A549 (cell line): ENCODE results near the gene GRHL3. TPM values are rescaled to one million over a fixed set of nuclear protein-coding genes. Genes with fewer than 3 reads are reported as not detected.

ENCODE experiments used
- ATAC-seq, 2 experiments: fragments of 200-7000 bp in 1 of 2; fragments of >200 bp in 1 of 2; cut with Nextera tagmentation in 1 of 2; cut with Tn5 transposase in 1 of 2; 3 replicates each; pipeline versions ENCODE4 v1.8.0 to v1.9.1; 2018 to 2020; ENCODE audit warnings: mild to moderate bottlenecking in 1 of 2, moderate library complexity in 1 of 2
- CTCF ChIA-PET: fragments of 300-600 bp; sonication (Branson Sonifier 250); formaldehyde crosslinking; extraction: SDS; loops from one replicate; lab custom pipeline; 2021; ENCODE audit warnings: antibody characterized with exemption, inconsistent platforms; lab: Yijun Ruan, JAX
- POLR2A ChIA-PET: fragments of 350-600 bp; formaldehyde crosslinking; extraction: SDS; loops from one replicate; lab custom pipeline; 2021; ENCODE audit warnings: antibody characterized with exemption, inconsistent platforms; lab: Yijun Ruan, JAX
- DNase-seq, 2 experiments: peaks; one replicate each; pipeline versions ENCODE4 v3.0.0 to v3.0.0-alpha.2; 2011 to 2016; ENCODE audit warnings: low read depth in 1 of 2, low spot score in 1 of 2
- FAIRE-seq: peaks from 2 replicates; lab custom pipeline; 2011; peaks lifted over from hg19 to GRCh38; lab: Jason Lieb, UNC
- H3K27ac ChIP-seq, 2 experiments: fragments of >200 bp; sonication (Bioruptor Twin); formaldehyde crosslinking; 3 replicates each; pipeline ENCODE4 v1.5.1; 2016 to 2017
- H3K4me1 ChIP-seq: fragments of >200 bp; sonication (Bioruptor Twin); formaldehyde crosslinking; 3 replicates; pipeline ENCODE4 v1.6.1; 2016
- H3K4me2 ChIP-seq: fragments of >200 bp; sonication (Bioruptor Twin); formaldehyde crosslinking; 3 replicates; pipeline ENCODE4 v1.6.1; 2016
- H3K4me3 ChIP-seq: fragments of >200 bp; sonication (Bioruptor Twin); formaldehyde crosslinking; 3 replicates; pipeline ENCODE4 v1.5.1; 2016
- H3K9me3 ChIP-seq: fragments of >200 bp; sonication (Bioruptor Twin); formaldehyde crosslinking; 3 replicates; pipeline ENCODE4 v1.6.1; 2016
- E2F6 ChIP-seq: IDR thresholded peaks from 2 replicates; pipeline ENCODE4 v1.6.1; 2012; ENCODE audit warnings: low read depth, borderline replicate concordance
- FOSL2 ChIP-seq, 2 experiments: fragments of 450-650 bp in 1 of 2; fragments of >200 bp in 1 of 2; sonication (Bioruptor Twin) in 1 of 2; formaldehyde crosslinking; IDR thresholded peaks; 2 replicates each; pipeline versions ENCODE4 v1.5.0 to v1.6.1; 2016 to 2020; ENCODE audit warnings: mild to moderate bottlenecking in 1 of 2, moderate library complexity in 1 of 2
- FOXS1 ChIP-seq: fragments of 250-450 bp; sonication (Bioruptor Pico); IDR thresholded peaks from 2 replicates; pipeline ENCODE4 v1.5.0; 2020; ENCODE audit warnings: mild to moderate bottlenecking, moderate library complexity
- HES2 ChIP-seq: fragments of >200 bp; sonication (Bioruptor Twin); formaldehyde crosslinking; IDR thresholded peaks from 2 replicates; pipeline ENCODE4 v1.6.1; 2016
- HEYL ChIP-seq: fragments of 250-450 bp; sonication (Bioruptor Pico); IDR thresholded peaks from 2 replicates; pipeline ENCODE4 v1.8.0; 2021; ENCODE audit warnings: mild to moderate bottlenecking, moderate library complexity
- HOXA7 ChIP-seq: fragments of 250-450 bp; sonication (Bioruptor Pico); IDR thresholded peaks from 2 replicates; pipeline ENCODE4 v1.5.0; 2020; ENCODE audit warnings: mild to moderate bottlenecking, moderate library complexity
- KDM5A ChIP-seq: fragments of 200-600 bp; sonication (generic); IDR thresholded peaks from 2 replicates; pipeline ENCODE4 v1.6.1; 2016; ENCODE audit warnings: antibody characterized with exemption, mild to moderate bottlenecking
- MAFK ChIP-seq: fragments of 450-650 bp; IDR thresholded peaks from 2 replicates; pipeline ENCODE4 v1.6.1; 2014; ENCODE audit not compliant: partially characterized antibody
- MAZ ChIP-seq: fragments of 150-350 bp; IDR thresholded peaks from 2 replicates; pipeline ENCODE4 v1.6.1; 2014; ENCODE audit warnings: antibody characterized with exemption, low read depth, low read length, borderline replicate concordance
- NFE2L2 ChIP-seq: fragments of 150-350 bp; conservative IDR thresholded peaks from 2 replicates; pipeline ENCODE4 v1.6.1; 2014; ENCODE audit warnings: low read length
- NR3C1 ChIP-seq: fragments of >200 bp; sonication (Bioruptor Twin); formaldehyde crosslinking; IDR thresholded peaks from 3 replicates; pipeline ENCODE4 v1.6.1; 2017
- PBX3 ChIP-seq: IDR thresholded peaks from 2 replicates; pipeline ENCODE4 v1.6.1; 2012
- PHF8 ChIP-seq: fragments of 200-600 bp; sonication (generic); IDR thresholded peaks from 2 replicates; pipeline ENCODE4 v1.6.1; 2016; ENCODE audit warnings: low read depth, mild to moderate bottlenecking, antibody characterized with exemption, moderate library complexity, borderline replicate concordance
- RAD21 ChIP-seq, 2 experiments: fragments of >200 bp in 1 of 2; sonication (Bioruptor Twin) in 1 of 2; formaldehyde crosslinking in 1 of 2; IDR thresholded peaks in 1 of 2; conservative IDR thresholded peaks in 1 of 2; 2 replicates in 1 of 2; 3 replicates in 1 of 2; pipeline ENCODE4 v1.6.1; 2012 to 2018; ENCODE audit warnings: inconsistent platforms in 1 of 2
- RARB ChIP-seq: fragments of 250-450 bp; sonication (Bioruptor Pico); IDR thresholded peaks from 2 replicates; pipeline ENCODE4 v1.8.0; 2021; ENCODE audit warnings: mild to moderate bottlenecking, moderate library complexity
- RFX5 ChIP-seq: fragments of 450-650 bp; IDR thresholded peaks from 2 replicates; pipeline ENCODE4 v1.7.1; 2014; ENCODE audit warnings: antibody characterized with exemption, mild to moderate bottlenecking, moderate library complexity
- SMC3 ChIP-seq: fragments of >200 bp; sonication (Bioruptor Twin); formaldehyde crosslinking; IDR thresholded peaks from 3 replicates; pipeline ENCODE4 v1.6.1; 2018; ENCODE audit warnings: inconsistent platforms
- SREBF2 ChIP-seq: fragments of 450-650 bp; IDR thresholded peaks from 2 replicates; pipeline ENCODE4 v1.6.1; 2014; ENCODE audit warnings: mild to moderate bottlenecking, moderate library complexity
- USF2 ChIP-seq: fragments of 450-650 bp; IDR thresholded peaks from 2 replicates; pipeline ENCODE4 v1.6.1; 2014; ENCODE audit warnings: antibody characterized with exemption
- ZFP36 ChIP-seq: fragments of 450-650 bp; IDR thresholded peaks from 2 replicates; pipeline ENCODE4 v1.6.1; 2014; ENCODE audit warnings: borderline replicate concordance; ENCODE audit not compliant: partially characterized antibody
- WGBS: methylation state at CpG from one replicate; pipeline ENCODE4 v1.1.6; 2017; ENCODE audit errors: missing lambda C conversion rate; 5-methylcytosine and 5-hydroxymethylcytosine counted together
- polyA plus RNA-seq, 4 experiments: library from polyadenylated mRNA; depleted of rRNA in 3 of 4; stranded (reverse); fragments of >200 nt; fragmentation: RNase III in 1 of 4; extraction: RNeasy Plus Mini Kit Qiagen cat#74134 plus additional on column Dnase treatment in 1 of 4; gene quantifications; 2 replicates in 3 of 4; 3 replicates in 1 of 4; pipeline ENCODE4 v1.2.3, GENCODE V29; 2011 to 2017

Gene GRHL3
- polyA plus RNA-seq, 2 of the 4 experiments (the other 2 are of a cell fraction), result 0.58 to 1.6 TPM

GRCh38 chr1:24345334-24345733 lies 26.2 kb downstream of the GRHL3 start:
- ATAC-seq (no peak), FAIRE-seq (no peak), DNase-seq (no peak)
- no peaks in the 10 kb centered on the region for H3K4me1 ChIP-seq
- H3K9me3 ChIP-seq, result no peaks in the 10 kb centered on the region
- H3K4me2 ChIP-seq, result no peak overlapping the region
- ChIA-PET CTCF (no interaction called here), POLR2A (no interaction called here)
- WGBS, result 73% methylated on average over 4 of the region's 5 CpGs
- H3K27ac ChIP-seq, result no peak overlapping the region
- TF ChIP-seq HOXA7 (CRISPR knock-in tag) (no peak), SMC3 (no peak), RFX5 (no peak), PBX3 (no peak), FOXS1 (CRISPR knock-in tag) (no peak), RARB (no peak), ZFP36 (no peak), HES2 (no peak), USF2 (no peak), NFE2L2 (no peak), KDM5A (no peak), RAD21 (conservative IDR thresholded peaks at IDR 0.05 in 1 of 2, IDR thresholded peaks at IDR 0.05 in 1 of 2) (no peak)
- no peak overlapping the region for H3K4me3 ChIP-seq

GRCh38 chr1:24347159-24347934 lies 28.2 kb downstream of the GRHL3 start:
- no peak for DNase-seq
- POLR2A ChIA-PET, result no interaction called here
- 83% methylated on average over 10 of the region's 19 CpGs for WGBS

More at GRCh38 chr1:24347159-24347934, 28.2 kb downstream of the GRHL3 start:
- H3K4me1 ChIP-seq, result peaks cover 12% of the 10 kb centered on the region
- H3K4me3 ChIP-seq, result no peak overlapping the region
- no peaks in the 10 kb centered on the region for H3K9me3 ChIP-seq
- no peak overlapping the region for H3K27ac ChIP-seq
- FAIRE-seq, result no peak
- no peak for ATAC-seq
- H3K4me2 ChIP-seq, result no peak overlapping the region
- CTCF ChIA-PET, result interaction anchor here (1.6 to 4.2 kb wide), 2 partner anchors 139 to 146 kb away, joined by 3 to 15 read pairs; no protein-coding TSS in a partner anchor
- TF ChIP-seq SREBF2 (no peak), E2F6 (no peak), HEYL (CRISPR knock-in tag) (no peak), NFE2L2 (no peak), PHF8 (no peak), PBX3 (no peak), NR3C1 (no peak), MAFK (no peak), MAZ (no peak), FOSL2 (IDR thresholded peaks at IDR 0.05) (no peak), FOSL2 (CRISPR knock-in tag; IDR thresholded peaks at IDR 0.05) (no peak)
- TF ChIP-seq, all 56 proteins: peak for 0
